MM.1S (cell line): ENCODE results near the gene FAM50A.

ENCODE experiments used
- DNase-seq: peaks from one replicate; pipeline ENCODE4 v3.0.0-alpha.2; 2015
- H2AFZ ChIP-seq: fragments of 300-600 bp; sonication (generic); 2 replicates; pipeline ENCODE4 v1.6.0; 2016; ENCODE audit warnings: antibody characterized with exemption, low read length
- H3F3A ChIP-seq: fragments of 300-600 bp; sonication (generic); 2 replicates; pipeline ENCODE4 v1.6.1; 2016; ENCODE audit warnings: mild to moderate bottlenecking, antibody characterized with exemption, low read length, moderate library complexity, mixed read lengths; ENCODE audit not compliant: insufficient read depth
- H3K27ac ChIP-seq: fragments of 300-600 bp; sonication (generic); 2 replicates; pipeline ENCODE4 v1.5.1; 2016; ENCODE audit warnings: mild to moderate bottlenecking, low read length
- H3K27me3 ChIP-seq: fragments of 300-600 bp; sonication (generic); replicated peaks from 2 replicates; pipeline ENCODE4 v1.6.0; 2016; ENCODE audit warnings: low read length; ENCODE audit not compliant: insufficient read depth
- H3K36me3 ChIP-seq: fragments of 300-600 bp; sonication (generic); replicated peaks from 2 replicates; pipeline ENCODE4 v1.6.1; 2016; ENCODE audit warnings: mild to moderate bottlenecking, low read length, mixed read lengths; ENCODE audit not compliant: insufficient read depth
- H3K4me1 ChIP-seq: fragments of 300-600 bp; sonication (generic); 2 replicates; pipeline ENCODE4 v1.6.1; 2016; ENCODE audit warnings: low read length, mixed read lengths
- H3K4me2 ChIP-seq: fragments of 300-600 bp; sonication (generic); 2 replicates; pipeline ENCODE4 v1.6.0; 2016; ENCODE audit warnings: low read depth, low read length
- H3K4me3 ChIP-seq: fragments of 300-600 bp; sonication (generic); 2 replicates; pipeline ENCODE4 v1.5.1; 2016; ENCODE audit warnings: low read length, mixed read lengths
- H3K79me2 ChIP-seq: fragments of 300-600 bp; sonication (generic); 2 replicates; pipeline ENCODE4 v1.6.1; 2016; ENCODE audit warnings: mixed run types, low read length, mixed read lengths
- H3K9ac ChIP-seq: fragments of 300-600 bp; sonication (generic); 2 replicates; pipeline ENCODE4 v1.6.1; 2016; ENCODE audit warnings: low read length, mixed read lengths
- H3K9me2 ChIP-seq: fragments of 300-600 bp; sonication (generic); replicated peaks from 2 replicates; pipeline ENCODE4 v1.6.1; 2016; ENCODE audit warnings: mild to moderate bottlenecking, low read length, mixed read lengths; ENCODE audit not compliant: insufficient read depth
- H3K9me3 ChIP-seq: fragments of 300-600 bp; sonication (generic); replicated peaks from 2 replicates; pipeline ENCODE4 v1.6.1; 2016; ENCODE audit warnings: mild to moderate bottlenecking, low read length, mixed read lengths; ENCODE audit not compliant: insufficient read depth
- H4K20me1 ChIP-seq: fragments of 300-600 bp; sonication (generic); 2 replicates; pipeline ENCODE4 v1.6.1; 2016; ENCODE audit warnings: mild to moderate bottlenecking, low read length, moderate library complexity, mixed read lengths; ENCODE audit not compliant: insufficient read depth
- EZH2 ChIP-seq: fragments of 300-600 bp; sonication (generic); optimal IDR thresholded peaks from 2 replicates; pipeline ENCODE3; 2017; ENCODE audit warnings: low read depth, mild to moderate bottlenecking, antibody characterized with exemption, low read length, mixed read lengths
- EZH2phosphoT487 ChIP-seq: fragments of 300-600 bp; sonication (generic); IDR thresholded peaks from 2 replicates; pipeline ENCODE4 v1.6.1; 2018; ENCODE audit warnings: antibody characterized with exemption, low read length
- TF ChIP-seq, protein P1 (sequence below): fragments of 300-600 bp; sonication (generic); IDR thresholded peaks from 2 replicates; pipeline ENCODE4 v1.5.1; 2016; ENCODE audit warnings: antibody characterized with exemption, low read length, mixed read lengths

The FAM50A gene

DNA sequence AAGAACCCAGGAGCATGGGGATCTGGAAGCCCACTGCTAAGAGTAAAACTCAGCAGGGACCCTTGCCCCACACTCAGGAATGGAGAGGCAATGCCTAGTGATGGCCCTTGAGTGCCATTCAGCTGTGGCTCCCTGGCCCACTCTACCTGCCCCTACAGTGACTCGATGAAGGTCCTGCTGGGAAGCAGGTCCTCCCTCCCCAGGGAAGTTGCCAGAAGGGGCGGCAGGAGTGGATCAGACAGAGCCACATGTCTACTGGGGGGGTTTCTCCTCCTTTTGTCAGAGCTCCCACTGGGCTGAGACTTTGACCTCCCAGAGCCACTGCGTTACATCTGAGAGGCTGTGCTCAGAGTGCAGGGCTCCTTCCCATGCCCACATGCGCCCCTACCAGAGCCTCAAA, 45.2 kb downstream of the FAM50A start:
- H3K27me3 ChIP-seq: no peaks in the 10 kb centered on the region

DNA sequence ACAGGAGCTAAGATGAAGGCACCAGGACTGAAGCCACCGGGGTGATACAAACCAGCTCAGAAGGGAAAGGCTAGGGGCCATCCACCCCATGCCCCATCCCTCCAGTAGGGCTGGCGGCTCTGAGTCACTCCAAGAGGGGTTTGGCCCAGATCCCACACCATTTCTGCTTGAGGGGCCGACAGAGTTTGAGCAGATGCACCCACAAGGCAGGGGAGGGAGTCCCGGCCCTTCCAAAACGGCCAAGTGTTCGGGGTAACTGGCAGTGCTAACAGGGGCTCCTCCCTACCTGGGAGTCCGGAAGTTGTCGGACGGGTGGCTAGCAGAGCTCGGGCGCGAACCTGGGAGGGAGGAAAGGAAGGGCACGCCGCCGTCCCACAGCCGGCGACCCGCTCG, 46.1 kb downstream of the FAM50A start:
- Histone ChIP-seq H2AFZ (0 out of 2 replicates have a peak overlapping the region, but pooled peaks have one; percentile 31), H3K27me3 (no peaks in the 10 kb centered on the region), H3F3A (peaks cover 3% of the 10 kb centered on the region), H3K9me2 (no peaks in the 10 kb centered on the region), H3K4me1 (0 out of 2 replicates have a peak, but pooled peaks cover 4% of the 10 kb centered on the region), H3K9ac (peak overlapping the region; percentile 78), H3K4me3 (peak overlapping the region; percentile 76), H3K79me2 (peaks cover 26% of the 10 kb centered on the region), H3K9me3 (no peaks in the 10 kb centered on the region), H3K36me3 (no peaks in the 10 kb centered on the region), H4K20me1 (no peaks in the 10 kb centered on the region), H3K27ac (peak overlapping the region; percentile 48; the same call in 1 of the 2 replicates), H3K4me2 (peak overlapping the region; percentile 91)
- TF ChIP-seq EZH2phosphoT487: no peak
- TF ChIP-seq, protein P1, sequence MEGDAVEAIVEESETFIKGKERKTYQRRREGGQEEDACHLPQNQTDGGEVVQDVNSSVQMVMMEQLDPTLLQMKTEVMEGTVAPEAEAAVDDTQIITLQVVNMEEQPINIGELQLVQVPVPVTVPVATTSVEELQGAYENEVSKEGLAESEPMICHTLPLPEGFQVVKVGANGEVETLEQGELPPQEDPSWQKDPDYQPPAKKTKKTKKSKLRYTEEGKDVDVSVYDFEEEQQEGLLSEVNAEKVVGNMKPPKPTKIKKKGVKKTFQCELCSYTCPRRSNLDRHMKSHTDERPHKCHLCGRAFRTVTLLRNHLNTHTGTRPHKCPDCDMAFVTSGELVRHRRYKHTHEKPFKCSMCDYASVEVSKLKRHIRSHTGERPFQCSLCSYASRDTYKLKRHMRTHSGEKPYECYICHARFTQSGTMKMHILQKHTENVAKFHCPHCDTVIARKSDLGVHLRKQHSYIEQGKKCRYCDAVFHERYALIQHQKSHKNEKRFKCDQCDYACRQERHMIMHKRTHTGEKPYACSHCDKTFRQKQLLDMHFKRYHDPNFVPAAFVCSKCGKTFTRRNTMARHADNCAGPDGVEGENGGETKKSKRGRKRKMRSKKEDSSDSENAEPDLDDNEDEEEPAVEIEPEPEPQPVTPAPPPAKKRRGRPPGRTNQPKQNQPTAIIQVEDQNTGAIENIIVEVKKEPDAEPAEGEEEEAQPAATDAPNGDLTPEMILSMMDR: no peak
- no peak for TF ChIP-seq EZH2
- peak; percentile 43 for DNase-seq

More for the DNA sequence above, 45.2 kb downstream of the FAM50A start:
- Histone ChIP-seq H3K4me3 (peak overlapping the region; percentile 76), H3K4me2 (peak overlapping the region; percentile 91), H3K4me1 (0 out of 2 replicates have a peak, but pooled peaks cover 4% of the 10 kb centered on the region), H4K20me1 (no peaks in the 10 kb centered on the region), H3F3A (peaks cover 3% of the 10 kb centered on the region), H3K36me3 (no peaks in the 10 kb centered on the region; the same call in 1 of the 2 replicates), H3K9me2 (no peaks in the 10 kb centered on the region), H3K27ac (no peak overlapping the region), H3K79me2 (peaks cover 32% of the 10 kb centered on the region), H3K9ac (no peak overlapping the region), H2AFZ (no peak overlapping the region), H3K9me3 (no peaks in the 10 kb centered on the region)
- no peak for DNase-seq
- TF ChIP-seq EZH2 (no peak), EZH2phosphoT487 (no peak)
- TF ChIP-seq, protein P1: no peak

DNA sequence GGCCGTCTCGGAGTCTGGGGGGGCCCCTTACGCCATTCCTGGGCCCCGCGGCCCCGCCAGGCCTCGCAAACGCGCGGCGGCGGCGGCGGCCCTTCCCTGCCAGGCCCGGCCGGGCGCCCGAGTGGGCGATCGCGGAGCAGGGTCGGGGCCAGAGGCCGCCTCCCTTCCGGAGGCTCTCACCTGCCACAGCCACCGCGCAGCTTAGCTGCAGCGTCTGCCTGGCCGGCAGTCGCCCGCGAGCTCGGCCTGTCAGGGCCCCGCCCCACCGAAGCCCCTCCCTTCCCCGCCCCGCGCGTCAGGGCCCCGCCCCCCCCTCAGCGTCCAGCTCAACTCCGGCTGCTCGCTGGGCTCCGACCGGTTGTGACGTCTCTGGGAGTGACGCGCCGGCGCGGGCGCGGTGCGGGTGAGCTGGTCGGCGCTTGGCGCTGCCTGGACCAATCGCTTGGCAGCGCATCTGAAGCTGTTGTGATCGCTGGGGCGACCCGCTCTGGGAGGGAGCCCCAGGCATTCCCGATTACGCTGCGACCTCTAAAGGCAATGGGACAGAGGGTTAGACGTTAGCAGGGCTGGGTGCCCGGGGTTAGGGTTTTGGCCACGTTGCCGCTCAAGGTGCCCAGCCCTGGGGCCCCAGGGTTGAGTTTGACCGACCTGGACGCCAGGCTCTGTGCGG, 46.6 kb downstream of the FAM50A start, which contains the start of gene SLC10A3:
Gene SLC10A3 (minus strand): TSS at position 216 of the 670 bp plus-strand sequence. CDS start 1,689 bp downstream, outside the sequence.
- Histone ChIP-seq H3K27ac (peak within 1 kb of the TSS; percentile 95), H3K36me3 (no peaks in the 10 kb centered on the region), H4K20me1 (no peaks in the 10 kb centered on the region), H3K27me3 (no peaks in the 10 kb centered on the region), H3K4me2 (peak within 1 kb of the TSS; percentile 91), H3K9ac (peak within 1 kb of the TSS; percentile 81), H3K9me2 (no peaks in the 10 kb centered on the region), H3K9me3 (no peaks in the 10 kb centered on the region), H3F3A (peaks cover 3% of the 10 kb centered on the region), H3K79me2 (peaks cover 20% of the 10 kb centered on the region), H3K4me1 (0 out of 2 replicates have a peak, but pooled peaks cover 2% of the 10 kb centered on the region), H3K4me3 (peak within 1 kb of the TSS; percentile 76), H2AFZ (peak within 1 kb of the TSS; percentile 63; the same call in 1 of the 2 replicates)
- TF ChIP-seq, protein P1: peak; percentile 21; the same call in 1 of the 2 replicates
- TF ChIP-seq EZH2: no peak
- peak; percentile 93 for DNase-seq
